ENCODE measurements around the gene MAVS.

DNA sequence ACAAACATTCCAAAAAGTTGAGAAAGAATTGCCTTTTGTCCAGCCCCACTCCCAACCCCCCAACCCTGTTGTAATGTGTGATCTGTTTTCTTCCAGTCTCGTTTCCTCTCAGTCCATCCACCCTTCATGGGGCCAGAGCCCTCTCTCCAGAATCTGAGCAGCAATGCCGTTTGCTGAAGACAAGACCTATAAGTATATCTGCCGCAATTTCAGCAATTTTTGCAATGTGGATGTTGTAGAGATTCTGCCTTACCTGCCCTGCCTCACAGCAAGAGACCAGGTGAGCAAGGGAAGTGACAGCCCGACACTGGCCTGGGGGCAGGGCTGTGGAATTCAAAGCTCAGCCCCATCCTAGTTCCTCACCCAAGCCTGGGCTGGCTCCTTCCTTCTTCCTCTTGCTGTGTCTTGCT lies 7.8 kb downstream of the MAVS start:
- TF ChIP-seq POLR2A (IDR thresholded peaks at IDR 0.05) (no peak), POLR2AphosphoS5 (IDR thresholded peaks at IDR 0.05) (no peak)
- TF ChIP-seq, protein P1, sequence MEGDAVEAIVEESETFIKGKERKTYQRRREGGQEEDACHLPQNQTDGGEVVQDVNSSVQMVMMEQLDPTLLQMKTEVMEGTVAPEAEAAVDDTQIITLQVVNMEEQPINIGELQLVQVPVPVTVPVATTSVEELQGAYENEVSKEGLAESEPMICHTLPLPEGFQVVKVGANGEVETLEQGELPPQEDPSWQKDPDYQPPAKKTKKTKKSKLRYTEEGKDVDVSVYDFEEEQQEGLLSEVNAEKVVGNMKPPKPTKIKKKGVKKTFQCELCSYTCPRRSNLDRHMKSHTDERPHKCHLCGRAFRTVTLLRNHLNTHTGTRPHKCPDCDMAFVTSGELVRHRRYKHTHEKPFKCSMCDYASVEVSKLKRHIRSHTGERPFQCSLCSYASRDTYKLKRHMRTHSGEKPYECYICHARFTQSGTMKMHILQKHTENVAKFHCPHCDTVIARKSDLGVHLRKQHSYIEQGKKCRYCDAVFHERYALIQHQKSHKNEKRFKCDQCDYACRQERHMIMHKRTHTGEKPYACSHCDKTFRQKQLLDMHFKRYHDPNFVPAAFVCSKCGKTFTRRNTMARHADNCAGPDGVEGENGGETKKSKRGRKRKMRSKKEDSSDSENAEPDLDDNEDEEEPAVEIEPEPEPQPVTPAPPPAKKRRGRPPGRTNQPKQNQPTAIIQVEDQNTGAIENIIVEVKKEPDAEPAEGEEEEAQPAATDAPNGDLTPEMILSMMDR (IDR thresholded peaks at IDR 0.05 in 8 of 11, conservative IDR thresholded peaks at IDR 0.05 in 3 of 11) = no peak
